Pancreas (tissue), 10 donors: Measurements from ENCODE around the gene FAHD2B. TPM values are rescaled to one million over a fixed set of nuclear protein-coding genes. Genes with fewer than 3 reads are reported as not detected.
"Not testable (repeated sequence)": the region's sequence is repeated elsewhere in the genome, so short reads cannot be mapped to it uniquely, and the experiment has no call there.

Experiments
- ATAC-seq, 4 donors: fragments of 200-7000 bp; cut with Tn5 transposase; one replicate each; pipeline versions ENCODE4 v1.8.0 to v1.9.1; 2020; ENCODE audit warnings: mild to moderate bottlenecking in 4 of 4, moderate library complexity in 4 of 4
- DNase-seq, 6 donors: peaks; one replicate each; pipeline ENCODE4 v3.0.0-alpha.2; 2020
- FAIRE-seq: peaks from 2 replicates; lab custom pipeline; 2012; peaks lifted over from hg19 to GRCh38; lab: Jason Lieb, UNC
- H3K27ac ChIP-seq, 4 donors: fragments of 200-600 bp; sonication (generic); 1 replicate in 3 of 4; 2 replicates in 1 of 4; pipeline versions ENCODE4 v1.5.0 to v1.8.0; 2020
- H3K27me3 ChIP-seq, 4 donors: fragments of 200-600 bp; one replicate each; pipeline ENCODE4 v1.8.0; 2021
- H3K36me3 ChIP-seq, 3 donors: fragments of 200-600 bp; sonication (generic) in 1 of 3; one replicate each; pipeline versions ENCODE4 v1.5.0 to v1.8.0; 2020 to 2021
- H3K4me1 ChIP-seq, 3 donors: fragments of 200-600 bp; one replicate each; pipeline ENCODE4 v1.8.0; 2021
- H3K4me3 ChIP-seq, 4 donors: fragments of 200-600 bp; sonication (generic) in 2 of 4; one replicate each; pipeline versions ENCODE4 v1.5.0 to v1.8.0; 2020 to 2021
- H3K9me3 ChIP-seq, 4 donors: fragments of 200-600 bp; one replicate each; pipeline ENCODE4 v1.8.0; 2021
- WGBS, 2 donors: extraction: QIAGEN DNeasy Blood & Tissue Kit; methylation state at CpG; one replicate each; pipeline ENCODE4 v1.1.7; 2013; 5-methylcytosine and 5-hydroxymethylcytosine counted together
- intact Hi-C, 3 donors: fragments of 100-400 bp; cut with DNase I; formaldehyde crosslinking; loops; one replicate each; pipeline versions ENCODE4 v1.11.1 to v1.14.2; 2022
- polyA plus RNA-seq, 2 donors: library from polyadenylated mRNA; stranded (reverse); fragments of 200-250 nt; gene quantifications; one replicate each; pipeline ENCODE4 v1.2.3, GENCODE V29; 2013
- total RNA-seq, 6 donors: library from RNA; stranded (reverse); fragmentation: NEBNext Ultra II Directional in 4 of 6; extraction: Animal tissue kit (Norgen Biotek cat#: 25700) in 4 of 6; gene quantifications; one replicate each; pipeline versions ENCODE4 v1.2.1 to v1.2.4, GENCODE V29; 2021 to 2023
- donor health status: healthy with polysubstance abuse.
- donor health status: DM: no; HTN: no; CAD: no; lungs with moderate emphysema.
- donor health status: DM: no; HTN: no; CAD: no.
- donor health status: control.
- donor health status: control.
- donor health status: Bipolar disorder and iron deficiency.
- donor health status: DM: yes; HTN: yes; CAD: no.
- donor health status: DM: no; HTN: no; CAD: no.
- donor health status: DM: no; HTN: no; CAD: no.
- donor health status: DM: yes; HTN: yes; CAD: no.

Gene FAHD2B
- total and polyA plus RNA-seq, 8 donors: 6.9 to 13.8 (median 8.4) TPM

DNA sequence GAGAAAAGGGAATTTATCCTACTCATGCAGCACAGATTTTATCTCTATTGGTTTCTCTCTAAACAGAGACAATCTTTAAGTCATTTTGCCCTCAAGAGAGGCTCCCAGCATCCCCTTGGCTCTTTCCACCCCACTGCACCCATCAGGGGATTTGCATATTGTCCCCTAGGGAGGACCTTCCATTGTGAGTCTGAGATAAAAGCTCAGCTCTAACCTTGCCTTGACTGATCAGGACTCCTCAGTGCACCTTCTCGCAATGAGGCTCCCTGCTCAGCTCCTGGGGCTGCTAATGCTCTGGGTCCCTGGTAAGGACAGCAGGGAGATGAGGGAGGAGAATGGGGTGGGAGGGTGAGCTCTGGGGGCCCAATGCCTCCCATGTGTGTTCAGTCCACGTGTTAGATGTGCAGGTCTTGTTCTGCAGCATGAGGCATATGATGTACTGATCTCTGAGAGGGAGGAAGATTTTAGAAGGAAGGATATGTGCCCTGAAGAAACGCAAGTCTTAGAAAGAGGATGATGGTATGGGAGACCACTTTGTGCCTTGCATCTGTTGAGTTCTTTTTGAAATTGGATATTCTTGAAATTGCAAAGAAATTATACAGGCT lies 48.7 kb downstream of the FAHD2B start:
- H3K27ac ChIP-seq, H3K4me1 ChIP-seq, intact Hi-C loops, DNase-seq, H3K36me3 ChIP-seq, H3K27me3 ChIP-seq, H3K9me3 ChIP-seq, ATAC-seq, FAIRE-seq, H3K4me3 ChIP-seq: not testable (repeated sequence)
- WGBS, 2 donors: 56 to 59% methylated on average over 3 of the region's 3 CpGs

Other genes starting within 250 kb of the FAHD2B start
- gene ANKRD39, start 236.9 kb downstream of the FAHD2B start, total RNA-seq: 1 to 10 TPM; 4.7 to 8.9 (median 5.7) TPM
- 10 to 100 TPM; 13.2 to 14.9 TPM for gene ANKRD39, start 236.9 kb downstream of the FAHD2B start, polyA plus RNA-seq
- 10 to 100 TPM in 2 of 6 donors, 1 to 10 TPM in 4; 6.7 to 21.8 (median 8.3) TPM for gene SEMA4C, start 224.8 kb downstream of the FAHD2B start, total RNA-seq
- gene SEMA4C, start 224.8 kb downstream of the FAHD2B start, polyA plus RNA-seq: 10 to 100 TPM; 14.0 to 17.2 TPM
- gene FAM178B, start 108.3 kb downstream of the FAHD2B start, total RNA-seq: not detected
- gene FAM178B, start 108.3 kb downstream of the FAHD2B start, polyA plus RNA-seq: not detected
- 10 to 100 TPM in 5 of 6 donors, 1 to 10 TPM in 1; 7.5 to 18.7 (median 11.5) TPM for gene ANKRD36, start 18.3 kb upstream of the FAHD2B start, total RNA-seq
- gene ANKRD36, start 18.3 kb upstream of the FAHD2B start, polyA plus RNA-seq: 1 to 10 TPM; 5.5 to 7.5 TPM